SU-DHL-6 (cell line): ENCODE measurements around the gene HJURP.

ENCODE experiments used
- H2AFZ ChIP-seq: fragments of 200-600 bp; sonication (generic); 2 replicates; pipeline ENCODE4 v1.6.1; 2014; ENCODE audit warnings: low read depth, mild to moderate bottlenecking, moderate library complexity, mixed read lengths, antibody characterized with exemption, low read length; ENCODE audit not compliant: severe bottlenecking
- H3F3A ChIP-seq: fragments of 200-600 bp; shearing (Covaris generic); 2 replicates; pipeline ENCODE4 v1.6.0; 2016; ENCODE audit warnings: antibody characterized with exemption, mild to moderate bottlenecking; ENCODE audit not compliant: insufficient read depth
- H3K27ac ChIP-seq: fragments of 200-600 bp; sonication (generic); 2 replicates; pipeline ENCODE4 v1.5.1; 2016; ENCODE audit warnings: low read depth, mild to moderate bottlenecking, low read length, moderate library complexity, mixed read lengths
- H3K27me3 ChIP-seq: fragments of 200-600 bp; sonication (generic), shearing (Covaris generic); 2 replicates; pipeline ENCODE4 v1.6.0; 2014; ENCODE audit warnings: mild to moderate bottlenecking, low read length
- H3K36me3 ChIP-seq: fragments of 200-600 bp; sonication (generic); 2 replicates; pipeline ENCODE4 v1.6.1; 2014; ENCODE audit warnings: mild to moderate bottlenecking, low read length, mixed read lengths
- H3K4me2 ChIP-seq: fragments of 300-600, 200-600 bp; shearing (Covaris generic), sonication (generic); 2 replicates; pipeline ENCODE4 v1.6.0; 2014; ENCODE audit warnings: low read length, low read depth, mild to moderate bottlenecking; ENCODE audit not compliant: poor library complexity, severe bottlenecking
- H3K4me3 ChIP-seq: fragments of 200-600 bp; sonication (generic); 2 replicates; pipeline ENCODE4 v1.5.1; 2014; ENCODE audit warnings: antibody characterized with exemption, low read length, mild to moderate bottlenecking, mixed read lengths; ENCODE audit not compliant: insufficient read depth, poor library complexity, severe bottlenecking
- H3K79me2 ChIP-seq: fragments of 200-600 bp; sonication (generic); 2 replicates; pipeline ENCODE4 v1.6.1; 2014; ENCODE audit warnings: mild to moderate bottlenecking, low read length, moderate library complexity; ENCODE audit not compliant: insufficient read depth
- H3K9ac ChIP-seq: fragments of 200-600 bp; sonication (generic); 2 replicates; pipeline ENCODE4 v1.7.0; 2014; ENCODE audit warnings: mild to moderate bottlenecking, low read length
- H3K9me2 ChIP-seq: fragments of 200-600 bp; sonication (generic); replicated peaks from 2 replicates; pipeline ENCODE4 v1.6.1; 2014; ENCODE audit warnings: low read length; ENCODE audit not compliant: insufficient read depth
- H3K9me3 ChIP-seq: fragments of 200-600 bp; sonication (generic); 2 replicates; pipeline ENCODE4 v1.6.1; 2014; ENCODE audit warnings: low read length, mixed read lengths; ENCODE audit not compliant: insufficient read depth
- H4K20me1 ChIP-seq: fragments of 200-600 bp; sonication (generic); 2 replicates; pipeline ENCODE4 v1.6.1; 2014; ENCODE audit warnings: low read depth, mild to moderate bottlenecking, antibody characterized with exemption, low read length, moderate library complexity, mixed read lengths
- EZH2phosphoT487 ChIP-seq: fragments of 200-600 bp; sonication (generic), shearing (Covaris generic); conservative IDR thresholded peaks from 2 replicates; pipeline ENCODE4 v1.6.1; 2018; ENCODE audit warnings: mild to moderate bottlenecking, antibody characterized with exemption, low read length, moderate library complexity, mixed read lengths
- TF ChIP-seq, protein P1 (sequence below): fragments of 200-600 bp; sonication (generic); IDR thresholded peaks from one replicate; pipeline ENCODE4 v1.5.1; 2017; ENCODE audit warnings: antibody characterized with exemption, mild to moderate bottlenecking, low read length, moderate library complexity; ENCODE audit not compliant: insufficient read depth, poor library complexity, severe bottlenecking

HJURP gene

GRCh38 chr2:233811087-233811486, 43.2 kb downstream of the HJURP start:
- TF ChIP-seq, protein P1, sequence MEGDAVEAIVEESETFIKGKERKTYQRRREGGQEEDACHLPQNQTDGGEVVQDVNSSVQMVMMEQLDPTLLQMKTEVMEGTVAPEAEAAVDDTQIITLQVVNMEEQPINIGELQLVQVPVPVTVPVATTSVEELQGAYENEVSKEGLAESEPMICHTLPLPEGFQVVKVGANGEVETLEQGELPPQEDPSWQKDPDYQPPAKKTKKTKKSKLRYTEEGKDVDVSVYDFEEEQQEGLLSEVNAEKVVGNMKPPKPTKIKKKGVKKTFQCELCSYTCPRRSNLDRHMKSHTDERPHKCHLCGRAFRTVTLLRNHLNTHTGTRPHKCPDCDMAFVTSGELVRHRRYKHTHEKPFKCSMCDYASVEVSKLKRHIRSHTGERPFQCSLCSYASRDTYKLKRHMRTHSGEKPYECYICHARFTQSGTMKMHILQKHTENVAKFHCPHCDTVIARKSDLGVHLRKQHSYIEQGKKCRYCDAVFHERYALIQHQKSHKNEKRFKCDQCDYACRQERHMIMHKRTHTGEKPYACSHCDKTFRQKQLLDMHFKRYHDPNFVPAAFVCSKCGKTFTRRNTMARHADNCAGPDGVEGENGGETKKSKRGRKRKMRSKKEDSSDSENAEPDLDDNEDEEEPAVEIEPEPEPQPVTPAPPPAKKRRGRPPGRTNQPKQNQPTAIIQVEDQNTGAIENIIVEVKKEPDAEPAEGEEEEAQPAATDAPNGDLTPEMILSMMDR, result no peak
- no peak for TF ChIP-seq EZH2phosphoT487
- Histone ChIP-seq H2AFZ (no peak overlapping the region), H3K36me3 (no peaks in the 10 kb centered on the region), H3K9me3 (no peaks in the 10 kb centered on the region), H3F3A (no peaks in the 10 kb centered on the region), H3K4me2 (no peak overlapping the region), H3K9ac (no peak overlapping the region), H4K20me1 (no peaks in the 10 kb centered on the region), H3K27ac (no peak overlapping the region), H3K4me3 (no peak overlapping the region), H3K79me2 (no peaks in the 10 kb centered on the region), H3K27me3 (no peaks in the 10 kb centered on the region), H3K9me2 (no peaks in the 10 kb centered on the region)

GRCh38 chr2:233810385-233810784, 44.0 kb downstream of the HJURP start:
- no peaks in the 10 kb centered on the region for H3K9me2 ChIP-seq
- H3K4me2 ChIP-seq, result no peak overlapping the region
- no peak overlapping the region for H2AFZ ChIP-seq
- H3K27ac ChIP-seq, result no peak overlapping the region
- no peaks in the 10 kb centered on the region for H3K36me3 ChIP-seq
- H4K20me1 ChIP-seq, result no peaks in the 10 kb centered on the region
- no peaks in the 10 kb centered on the region for H3K27me3 ChIP-seq
- H3K9ac ChIP-seq, result no peak overlapping the region
- no peaks in the 10 kb centered on the region for H3K79me2 ChIP-seq
- no peak overlapping the region for H3K4me3 ChIP-seq
- no peaks in the 10 kb centered on the region for H3F3A ChIP-seq
- H3K9me3 ChIP-seq, result no peaks in the 10 kb centered on the region
- no peak for TF ChIP-seq EZH2phosphoT487
- TF ChIP-seq, protein P1, result no peak

- TF ChIP-seq EZH2phosphoT487, result no peak
- TF ChIP-seq, protein P1, result no peak
- no peaks in the 10 kb centered on the region for H3K27me3 ChIP-seq
- H2AFZ ChIP-seq, result no peak overlapping the region
- no peaks in the 10 kb centered on the region for H3K36me3 ChIP-seq
- H3K9me3 ChIP-seq, result no peaks in the 10 kb centered on the region
- H3K9me2 ChIP-seq, result no peaks in the 10 kb centered on the region
- H3K4me3 ChIP-seq, result no peak overlapping the region
- H3K9ac ChIP-seq, result no peak overlapping the region
- H3K79me2 ChIP-seq, result no peaks in the 10 kb centered on the region
- no peaks in the 10 kb centered on the region for H3F3A ChIP-seq
- H4K20me1 ChIP-seq, result no peaks in the 10 kb centered on the region
- no peak overlapping the region for H3K27ac ChIP-seq
- no peak overlapping the region for H3K4me2 ChIP-seq
Measured at GRCh38 chr2:233807966-233808935, 46.1 kb downstream of the HJURP start.
